Trophoblast cell (in vitro differentiated cells and primary cell): ENCODE data around the gene TTYH2.
"Not testable (repeated sequence)": the region's sequence is repeated elsewhere in the genome, so short reads cannot be mapped to it uniquely, and the experiment has no call there.

ENCODE experiments used
- DNase-seq, 2 donors: peaks; one replicate each; pipeline ENCODE4 v3.0.0-alpha.2; 2016
- H2AFZ ChIP-seq: 2 replicates; pipeline ENCODE4 v1.6.1; 2013; ENCODE audit warnings: low read length, moderate library complexity, mild to moderate bottlenecking; ENCODE audit not compliant: insufficient read depth, poor library complexity
- H2AK5ac ChIP-seq: 2 replicates; pipeline ENCODE4 v1.6.1; 2013; ENCODE audit warnings: mild to moderate bottlenecking, low read length
- H2BK120ac ChIP-seq: 2 replicates; pipeline ENCODE4 v1.6.1; 2013; ENCODE audit warnings: low read length, mild to moderate bottlenecking, moderate library complexity; ENCODE audit not compliant: insufficient read depth, poor library complexity
- H2BK12ac ChIP-seq: 2 replicates; pipeline ENCODE4 v1.6.1; 2013; ENCODE audit warnings: mild to moderate bottlenecking, low read length, moderate library complexity
- H2BK5ac ChIP-seq: 2 replicates; pipeline ENCODE4 v1.6.1; 2013; ENCODE audit warnings: low read length, low read depth, moderate library complexity, mild to moderate bottlenecking; ENCODE audit not compliant: poor library complexity
- H3K14ac ChIP-seq: 2 replicates; pipeline ENCODE4 v1.6.1; 2013; ENCODE audit warnings: mild to moderate bottlenecking, low read length
- H3K18ac ChIP-seq: 2 replicates; pipeline ENCODE4 v1.6.1; 2013; ENCODE audit warnings: mild to moderate bottlenecking, low read length
- H3K23ac ChIP-seq: 2 replicates; pipeline ENCODE4 v1.6.1; 2013; ENCODE audit warnings: low read length
- H3K27ac ChIP-seq: 2 replicates; pipeline ENCODE4 v1.5.1; 2013; ENCODE audit warnings: low read depth, mild to moderate bottlenecking, inconsistent platforms, low read length, moderate library complexity
- H3K27me3 ChIP-seq: 2 replicates; pipeline ENCODE4 v1.6.1; 2013; ENCODE audit warnings: inconsistent platforms, mild to moderate bottlenecking, low read length, moderate library complexity; ENCODE audit not compliant: insufficient read depth
- H3K36me3 ChIP-seq, 2 experiments: 1 replicate in 1 of 2; 2 replicates in 1 of 2; pipeline ENCODE4 v1.6.1; 2013; ENCODE audit warnings: low read length in 2 of 2, mild to moderate bottlenecking in 2 of 2, moderate library complexity in 1 of 2; ENCODE audit not compliant: insufficient read depth in 2 of 2, control insufficient read depth in 1 of 2
- H3K4ac ChIP-seq: 2 replicates; pipeline ENCODE4 v1.6.1; 2013; ENCODE audit warnings: low read depth, mild to moderate bottlenecking, low read length, moderate library complexity
- H3K4me1 ChIP-seq, 2 experiments: 1 replicate in 1 of 2; 2 replicates in 1 of 2; pipeline ENCODE4 v1.6.1; 2013; ENCODE audit warnings: low read length in 2 of 2, mild to moderate bottlenecking in 2 of 2, moderate library complexity in 1 of 2; ENCODE audit not compliant: insufficient read depth in 2 of 2, control insufficient read depth in 1 of 2
- H3K4me2 ChIP-seq: 2 replicates; pipeline ENCODE4 v1.6.1; 2013; ENCODE audit warnings: inconsistent platforms, mild to moderate bottlenecking, low read length, moderate library complexity
- H3K4me3 ChIP-seq: 2 replicates; pipeline ENCODE4 v1.5.1; 2013; ENCODE audit warnings: mild to moderate bottlenecking, low read depth, low read length, inconsistent platforms
- H3K79me1 ChIP-seq: one replicate; pipeline ENCODE4 v1.6.1; 2013; ENCODE audit warnings: low read length
- H3K79me2 ChIP-seq: 2 replicates; pipeline ENCODE4 v1.6.1; 2013; ENCODE audit warnings: low read length, mild to moderate bottlenecking; ENCODE audit not compliant: control insufficient read depth, insufficient read depth, poor library complexity
- H3K9ac ChIP-seq: 2 replicates; pipeline ENCODE4 v1.6.1; 2013; ENCODE audit warnings: mild to moderate bottlenecking, low read length
- H3K9me3 ChIP-seq: 2 replicates; pipeline ENCODE4 v1.6.1; 2013; ENCODE audit warnings: low read depth, mild to moderate bottlenecking, control low read depth, inconsistent platforms, low read length; ENCODE audit not compliant: insufficient read depth
- H4K12ac ChIP-seq: 2 replicates; pipeline ENCODE4 v1.6.1; 2013; ENCODE audit warnings: low read depth, mild to moderate bottlenecking, low read length, moderate library complexity
- H4K8ac ChIP-seq: 2 replicates; pipeline ENCODE4 v1.6.1; 2013; ENCODE audit warnings: low read depth, mild to moderate bottlenecking, low read length, moderate library complexity
- H4K91ac ChIP-seq: one replicate; pipeline ENCODE4 v1.6.1; 2013; ENCODE audit warnings: low read depth, mild to moderate bottlenecking, low read length, moderate library complexity
- WGBS: extraction: QIAGEN DNeasy Blood & Tissue Kit; methylation state at CpG from one replicate; pipeline ENCODE4 v1.1.7; 2013; ENCODE audit warnings: missing lambda C conversion rate; ENCODE audit not compliant: insufficient read length, insufficient coverage; ENCODE audit errors: extremely low coverage; 5-methylcytosine and 5-hydroxymethylcytosine counted together

The TTYH2 gene

DNA sequence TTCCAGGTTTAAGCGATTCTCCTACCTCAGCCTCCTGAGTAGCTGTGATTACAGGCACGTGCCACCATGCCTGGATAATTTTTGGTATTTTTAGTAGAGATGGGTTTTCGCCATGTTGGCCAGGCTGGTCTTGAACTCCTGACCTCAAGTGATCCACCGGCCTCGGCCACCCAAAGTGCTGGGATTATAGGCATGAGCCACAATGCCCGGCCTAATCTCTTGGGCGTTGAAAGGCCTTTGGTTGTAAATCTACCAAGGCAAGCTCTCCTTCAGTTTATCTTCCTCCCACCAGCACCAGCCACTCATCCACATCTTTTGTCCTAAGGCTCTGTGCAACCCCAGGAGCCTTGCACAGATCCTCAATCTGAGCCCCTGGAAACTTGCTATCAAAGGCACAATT lies 66.2 kb downstream of the TTYH2 start:
- not testable (repeated sequence) for H3K79me2 ChIP-seq, H2BK5ac ChIP-seq, DNase-seq, H3K4me2 ChIP-seq, H3K4ac ChIP-seq, H3K4me3 ChIP-seq, H3K23ac ChIP-seq, H4K12ac ChIP-seq, H3K27me3 ChIP-seq, H3K9me3 ChIP-seq, H2AFZ ChIP-seq, H3K4me1 ChIP-seq, H3K18ac ChIP-seq, H2AK5ac ChIP-seq, H3K27ac ChIP-seq, H3K14ac ChIP-seq, H2BK12ac ChIP-seq, H3K9ac ChIP-seq, H3K79me1 ChIP-seq, H4K91ac ChIP-seq, H3K36me3 ChIP-seq, H4K8ac ChIP-seq, H2BK120ac ChIP-seq
- WGBS: no CpG with 5 or more reads among the region's 7 CpGs

DNA sequence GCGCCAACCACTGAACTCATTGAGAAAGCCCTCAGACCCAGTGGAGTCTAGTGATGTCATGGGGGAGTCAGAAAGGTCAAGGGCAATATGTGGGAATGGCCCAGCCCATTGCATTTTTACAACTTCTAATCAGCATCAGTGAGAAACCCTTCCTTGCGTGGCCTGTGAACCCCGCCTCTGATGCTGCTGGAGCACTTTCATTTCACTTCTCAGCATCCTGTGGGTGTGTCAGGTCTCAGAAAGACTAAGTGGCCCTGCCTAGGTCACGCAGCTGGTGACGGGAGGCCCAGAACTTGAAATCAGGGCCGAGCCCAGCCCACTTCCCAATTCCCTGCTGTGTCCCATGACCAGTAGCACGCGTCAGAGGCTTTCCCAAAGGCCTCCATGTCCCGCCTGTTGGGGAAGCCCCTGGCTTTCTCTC lies 66.7 kb downstream of the TTYH2 start:
- no peak overlapping the region for H3K4ac ChIP-seq
- no peak overlapping the region for H3K4me3 ChIP-seq
- no peak overlapping the region for H3K27ac ChIP-seq
- WGBS: no CpG with 5 or more reads among the region's 9 CpGs
- H3K79me1 ChIP-seq: no peaks in the 10 kb centered on the region
- H3K23ac ChIP-seq: no peak overlapping the region
- H2AK5ac ChIP-seq: no peak overlapping the region
- no peak overlapping the region for H2BK12ac ChIP-seq
- H3K14ac ChIP-seq: no peak overlapping the region
- no peak overlapping the region for H4K91ac ChIP-seq
- H2BK120ac ChIP-seq: no peak overlapping the region
- no peak overlapping the region for H2AFZ ChIP-seq
- no peaks in the 10 kb centered on the region for H3K36me3 ChIP-seq
- H3K9me3 ChIP-seq: peaks cover 3% of the 10 kb centered on the region
- no peak overlapping the region for H4K12ac ChIP-seq
- no peaks in the 10 kb centered on the region for H3K79me2 ChIP-seq
- H4K8ac ChIP-seq: no peak overlapping the region
- H3K9ac ChIP-seq: no peak overlapping the region
- no peak overlapping the region for H3K18ac ChIP-seq
- no peak overlapping the region for H2BK5ac ChIP-seq
- DNase-seq: peak; percentile 7 to 24
- H3K4me2 ChIP-seq: no peak overlapping the region
- H3K4me1 ChIP-seq: no peaks in the 10 kb centered on the region
- H3K27me3 ChIP-seq: no peaks in the 10 kb centered on the region

DNA sequence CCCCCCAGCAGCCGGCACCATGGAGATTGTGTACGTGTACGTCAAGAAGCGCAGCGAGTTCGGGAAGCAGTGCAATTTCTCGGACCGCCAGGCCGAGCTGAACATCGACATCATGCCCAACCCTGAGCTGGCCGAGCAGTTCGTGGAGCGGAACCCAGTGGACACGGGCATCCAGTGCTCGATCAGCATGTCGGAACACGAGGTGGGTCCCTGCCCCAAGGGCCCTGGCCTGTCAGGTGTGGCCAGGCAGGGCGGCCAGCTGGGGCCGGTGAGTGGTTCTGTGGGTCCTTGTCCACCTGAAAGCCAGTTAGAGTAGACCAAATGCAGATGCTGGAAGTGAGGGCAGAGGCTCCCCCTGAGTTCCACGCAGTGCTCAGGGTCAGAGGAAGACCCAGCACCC lies 68.4 kb downstream of the TTYH2 start:
- Histone ChIP-seq H3K18ac (no peak overlapping the region), H2BK5ac (no peak overlapping the region), H3K9ac (no peak overlapping the region), H3K27me3 (no peaks in the 10 kb centered on the region), H2AK5ac (no peak overlapping the region), H3K4me2 (no peak overlapping the region), H4K12ac (no peak overlapping the region), H3K79me2 (no peaks in the 10 kb centered on the region), H3K9me3 (peaks cover 3% of the 10 kb centered on the region), H4K91ac (no peak overlapping the region), H2BK120ac (no peak overlapping the region), H3K4ac (no peak overlapping the region), H4K8ac (no peak overlapping the region), H2BK12ac (no peak overlapping the region), H3K4me3 (no peak overlapping the region), H2AFZ (no peak overlapping the region), H3K36me3 (no peaks in the 10 kb centered on the region), H3K23ac (no peak overlapping the region), H3K79me1 (no peaks in the 10 kb centered on the region), H3K4me1 (no peaks in the 10 kb centered on the region), H3K27ac (no peak overlapping the region), H3K14ac (no peak overlapping the region)
- no CpG with 5 or more reads among the region's 20 CpGs for WGBS
- DNase-seq: no peak

DNA sequence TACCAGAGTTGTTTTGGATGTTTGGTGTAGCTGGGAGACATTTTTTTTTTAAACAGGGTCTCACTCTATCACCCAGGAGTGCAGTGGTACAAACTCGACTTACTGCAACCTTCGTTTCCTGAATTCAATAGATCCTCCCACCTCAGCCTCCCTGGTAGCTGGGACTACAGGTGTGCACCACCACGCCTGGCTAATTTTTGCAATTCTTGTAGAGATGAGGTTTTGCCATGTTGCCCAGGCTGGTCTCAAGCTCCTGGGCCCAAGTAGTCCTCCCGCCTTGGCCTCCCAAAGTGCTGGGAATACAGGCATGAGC lies 68.9 kb downstream of the TTYH2 start:
- H4K8ac ChIP-seq, H3K36me3 ChIP-seq, H2AFZ ChIP-seq, H3K27me3 ChIP-seq, H3K4ac ChIP-seq, H4K91ac ChIP-seq, H3K4me3 ChIP-seq, H4K12ac ChIP-seq, DNase-seq, H3K18ac ChIP-seq, H2BK120ac ChIP-seq, H3K9ac ChIP-seq, H3K23ac ChIP-seq, H3K27ac ChIP-seq, H3K4me2 ChIP-seq, H3K79me2 ChIP-seq, H2BK12ac ChIP-seq, H3K9me3 ChIP-seq, H2BK5ac ChIP-seq, H3K14ac ChIP-seq, H3K79me1 ChIP-seq, H3K4me1 ChIP-seq, H2AK5ac ChIP-seq: not testable (repeated sequence)
- WGBS: no CpG with 5 or more reads among the region's 4 CpGs
